ENCODE measurements around the gene HRK.

Gene HRK

GRCh38 chr12:116916714-116917114 is 35.5 kb upstream of the HRK start:
- peak; percentile 83 for DNase-seq (ENCODE audit: low read depth, low spot score)
- H3K4me3 ChIP-seq (ENCODE audit: low read depth, low read length): no peak overlapping the region
- in situ Hi-C loops (cut with HindIII; ENCODE audit: low sequenced_read_pairs): no loop called here
- peak; percentile 40 for TF ChIP-seq CTCF (IDR thresholded peaks at IDR 0.05; ENCODE audit: low read depth, low read length)

DNA sequence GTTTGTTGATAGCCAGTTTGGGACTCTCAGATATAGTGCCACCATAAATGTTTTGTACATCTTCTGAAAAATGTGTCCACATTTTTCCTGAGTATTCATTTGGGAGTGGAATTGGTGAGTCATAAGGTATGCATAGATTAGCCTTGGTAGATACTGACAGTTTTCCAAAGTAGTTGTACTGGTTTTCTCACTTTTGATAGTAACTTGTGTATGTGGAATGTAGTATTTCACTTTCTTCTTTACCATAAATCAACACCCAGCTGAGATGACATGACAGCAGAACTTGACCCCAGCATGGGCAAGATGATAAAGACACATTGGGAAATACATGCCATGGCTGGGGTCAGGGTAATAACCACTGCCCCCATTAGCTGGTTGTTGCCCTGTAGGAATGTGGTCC is 34.9 kb upstream of the HRK start:
- in situ Hi-C loops (cut with HindIII; ENCODE audit: low sequenced_read_pairs): no loop called here
- no peak for TF ChIP-seq CTCF (IDR thresholded peaks at IDR 0.05; ENCODE audit: low read depth, low read length)

DNA sequence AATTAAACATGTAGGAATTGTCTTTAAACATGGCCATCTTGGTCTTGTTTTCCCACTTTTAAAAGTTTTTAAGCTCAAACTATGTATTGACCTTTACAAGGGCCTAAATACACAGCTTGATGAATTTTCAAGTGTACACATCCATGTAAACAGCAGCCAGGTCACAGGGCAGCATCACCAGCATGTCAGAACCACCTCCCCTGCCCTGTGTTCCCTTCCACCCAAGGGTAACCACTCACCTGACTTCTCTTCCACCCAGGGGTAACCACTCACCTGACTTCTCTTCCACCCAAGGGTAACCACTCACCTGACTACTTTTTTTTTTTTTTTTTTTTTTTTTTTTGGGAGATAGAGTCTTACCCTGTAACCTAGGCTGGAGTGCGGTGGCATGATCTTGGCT is 34.1 kb upstream of the HRK start:
- no peak for TF ChIP-seq CTCF (IDR thresholded peaks at IDR 0.05; ENCODE audit: low read depth, low read length)
- no peak for DNase-seq (ENCODE audit: low read depth, low spot score)
- in situ Hi-C loops (cut with HindIII; ENCODE audit: low sequenced_read_pairs): no loop called here
- no peak overlapping the region for H3K4me3 ChIP-seq (ENCODE audit: low read depth, low read length)

More for the DNA sequence above, 34.9 kb upstream of the HRK start:
- H3K4me3 ChIP-seq (ENCODE audit: low read depth, low read length): no peak overlapping the region
- DNase-seq (ENCODE audit: low read depth, low spot score): peak; percentile 35

GRCh38 chr12:116910645-116911451 is 29.6 kb upstream of the HRK start, which contains the start of gene FBXW8:
Gene FBXW8, plus strand, starts transcription at chr12:116910950. Its CDS starts 88 bp downstream, at chr12:116911038.
- TF ChIP-seq CTCF (IDR thresholded peaks at IDR 0.05; ENCODE audit: low read depth, low read length): no peak
- peak within 1 kb of the TSS; percentile 68 for H3K4me3 ChIP-seq (ENCODE audit: low read depth, low read length)
- in situ Hi-C loops (cut with HindIII; ENCODE audit: low sequenced_read_pairs): no loop called here
- DNase-seq (ENCODE audit: low read depth, low spot score): peak; percentile 77

DNA sequence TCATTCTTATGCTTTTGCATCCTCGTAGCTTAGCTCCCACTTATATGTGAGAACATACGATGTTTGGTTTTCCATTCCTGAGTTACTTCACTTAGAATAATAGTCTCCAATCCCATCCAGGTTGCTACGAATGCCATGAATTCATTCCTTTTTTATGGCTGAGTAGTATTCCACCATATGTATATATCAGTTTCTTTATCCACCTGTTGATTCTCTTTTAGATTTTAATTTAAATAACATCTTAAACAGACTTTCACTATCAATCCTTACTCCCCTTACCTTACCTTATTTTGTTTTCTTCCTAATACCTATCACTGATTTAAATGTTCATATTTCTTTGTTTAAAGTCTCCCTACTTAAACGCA is 29.0 kb upstream of the HRK start:
- in situ Hi-C loops (cut with HindIII; ENCODE audit: low sequenced_read_pairs): no loop called here
- TF ChIP-seq CTCF (IDR thresholded peaks at IDR 0.05; ENCODE audit: low read depth, low read length): no peak
- peak overlapping the region; percentile 68 for H3K4me3 ChIP-seq (ENCODE audit: low read depth, low read length)
- DNase-seq (ENCODE audit: low read depth, low spot score): no peak

- no peak overlapping the region for H3K4me3 ChIP-seq (ENCODE audit: low read depth, low read length)
- in situ Hi-C loops (cut with HindIII; ENCODE audit: low sequenced_read_pairs): no loop called here
- TF ChIP-seq CTCF (IDR thresholded peaks at IDR 0.05; ENCODE audit: low read depth, low read length): no peak
- DNase-seq (ENCODE audit: low read depth, low spot score): no peak
These were observed 25.0 kb upstream of the HRK start for GRCh38 chr12:116906285-116906684.

All from astrocyte of the spinal cord (primary cell).